Measurements from ENCODE around the gene ME3.
"Not testable (repeated sequence)": the region's sequence is repeated elsewhere in the genome, so short reads cannot be mapped to it uniquely, and the experiment has no call there.

ME3 gene

DNA sequence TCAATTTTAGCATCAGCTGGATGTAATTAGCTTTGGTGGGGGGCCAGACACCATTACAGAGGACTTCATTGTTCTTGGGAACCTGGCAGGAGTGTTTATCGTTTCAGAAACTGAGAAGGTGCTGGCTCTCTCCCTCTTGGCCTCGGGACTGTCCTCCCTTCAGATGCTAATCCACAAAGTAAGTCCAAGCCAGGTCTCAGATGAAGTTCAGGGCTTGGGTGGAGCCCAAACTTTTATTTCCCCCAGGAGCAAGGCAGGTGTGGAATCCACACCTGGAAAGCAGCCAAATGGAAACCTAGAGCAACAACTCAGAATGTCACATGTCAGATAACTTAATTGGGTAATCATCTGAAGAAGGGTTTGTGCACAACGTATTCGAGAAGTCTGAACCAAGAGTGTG lies 119.2 kb downstream of the ME3 start:
- ChIA-PET POLR2A (no interaction called here), CTCF (no interaction called here)
- H3K4me3 ChIP-seq (ENCODE audit: low read depth, low read length): no peak overlapping the region
- TF ChIP-seq, protein P1, sequence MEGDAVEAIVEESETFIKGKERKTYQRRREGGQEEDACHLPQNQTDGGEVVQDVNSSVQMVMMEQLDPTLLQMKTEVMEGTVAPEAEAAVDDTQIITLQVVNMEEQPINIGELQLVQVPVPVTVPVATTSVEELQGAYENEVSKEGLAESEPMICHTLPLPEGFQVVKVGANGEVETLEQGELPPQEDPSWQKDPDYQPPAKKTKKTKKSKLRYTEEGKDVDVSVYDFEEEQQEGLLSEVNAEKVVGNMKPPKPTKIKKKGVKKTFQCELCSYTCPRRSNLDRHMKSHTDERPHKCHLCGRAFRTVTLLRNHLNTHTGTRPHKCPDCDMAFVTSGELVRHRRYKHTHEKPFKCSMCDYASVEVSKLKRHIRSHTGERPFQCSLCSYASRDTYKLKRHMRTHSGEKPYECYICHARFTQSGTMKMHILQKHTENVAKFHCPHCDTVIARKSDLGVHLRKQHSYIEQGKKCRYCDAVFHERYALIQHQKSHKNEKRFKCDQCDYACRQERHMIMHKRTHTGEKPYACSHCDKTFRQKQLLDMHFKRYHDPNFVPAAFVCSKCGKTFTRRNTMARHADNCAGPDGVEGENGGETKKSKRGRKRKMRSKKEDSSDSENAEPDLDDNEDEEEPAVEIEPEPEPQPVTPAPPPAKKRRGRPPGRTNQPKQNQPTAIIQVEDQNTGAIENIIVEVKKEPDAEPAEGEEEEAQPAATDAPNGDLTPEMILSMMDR (IDR thresholded peaks at IDR 0.05; ENCODE audit: insufficient read depth, low read length, missing control alignments): no peak
- DNase-seq (ENCODE audit: low read depth, low spot score): no peak

DNA sequence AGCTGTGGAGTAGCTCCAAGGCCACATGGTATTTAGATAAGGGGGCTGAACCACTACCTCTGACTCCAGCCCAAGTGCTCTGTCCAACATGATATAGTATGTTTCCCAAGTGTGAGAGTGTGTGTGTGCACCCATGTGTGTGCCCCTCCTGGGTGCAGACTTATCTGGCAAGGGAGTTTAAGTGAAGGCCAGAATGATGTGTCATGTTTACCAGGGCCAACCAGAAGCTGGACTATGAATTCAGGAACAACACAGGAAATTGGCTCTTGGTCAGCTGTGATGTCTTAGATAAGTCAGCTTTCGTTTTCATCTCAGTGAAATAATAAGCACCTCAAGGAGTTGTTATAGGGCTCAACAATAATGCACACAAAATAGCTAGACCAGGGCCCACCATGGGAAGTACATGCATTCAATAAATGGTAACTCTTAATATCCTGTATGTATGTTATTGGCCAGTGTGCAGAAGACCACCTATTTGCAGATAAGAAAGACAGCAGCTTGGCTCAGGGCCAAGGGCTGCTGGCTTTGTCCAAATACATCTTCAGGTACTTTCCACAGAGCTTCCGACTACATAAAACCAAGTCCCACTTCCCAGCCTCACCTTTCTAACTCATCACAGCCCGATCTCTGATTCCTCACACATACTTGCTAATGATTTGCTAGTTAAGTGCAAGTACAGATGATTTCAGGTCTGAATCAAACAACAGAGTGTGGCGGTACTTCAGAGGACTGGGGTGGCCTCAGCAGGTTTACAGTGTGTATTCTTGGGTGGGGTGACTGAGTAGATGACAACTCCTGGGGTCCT lies 120.9 kb downstream of the ME3 start:
- TF ChIP-seq, protein P1 (IDR thresholded peaks at IDR 0.05; ENCODE audit: insufficient read depth, low read length, missing control alignments): no peak
- CTCF ChIA-PET: interaction anchor here (0.8 to 1.4 kb wide), 5 partner anchors 15 to 95 kb away, joined by 3 to 4 read pairs (median 4); no protein-coding TSS in a partner anchor
- H3K4me3 ChIP-seq (ENCODE audit: low read depth, low read length): no peak overlapping the region
- DNase-seq (ENCODE audit: low read depth, low spot score): peak; percentile 82
- POLR2A ChIA-PET: interaction anchor here (0.9 to 1.4 kb wide), 3 partner anchors 35 to 258 kb away, joined by 3 to 4 read pairs (median 3); no protein-coding TSS in a partner anchor

DNA sequence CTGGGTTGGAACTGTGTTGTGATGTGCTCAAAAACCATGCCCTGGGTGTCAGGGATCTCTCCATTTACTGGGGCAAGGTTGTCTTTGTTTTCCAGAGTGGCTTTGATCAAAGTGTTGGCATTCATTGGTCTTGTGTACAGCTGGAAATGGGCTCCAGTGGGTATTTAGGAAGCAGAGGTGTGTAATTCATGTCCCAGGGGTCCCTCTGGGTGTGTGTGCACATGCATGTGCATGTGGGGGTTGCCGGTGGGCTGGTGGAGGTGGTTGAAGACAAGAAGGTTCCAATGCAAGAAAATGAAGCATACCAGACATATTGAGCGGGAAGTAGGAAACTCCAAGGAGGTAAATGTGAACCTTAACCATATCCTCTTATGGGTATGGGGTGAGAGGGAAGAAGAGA lies 121.7 kb downstream of the ME3 start:
- POLR2A ChIA-PET: interaction anchor here (0.6 to 1.4 kb wide), 3 partner anchors 34 to 259 kb away, joined by 3 to 4 read pairs (median 3); no protein-coding TSS in a partner anchor
- CTCF ChIA-PET: interaction anchor here (0.8 kb wide), 1 partner anchor 57 kb away, joined by 3 read pairs; no protein-coding TSS in a partner anchor
- no peak overlapping the region for H3K4me3 ChIP-seq (ENCODE audit: low read depth, low read length)
- DNase-seq (ENCODE audit: low read depth, low spot score): no peak
- TF ChIP-seq, protein P1 (IDR thresholded peaks at IDR 0.05; ENCODE audit: insufficient read depth, low read length, missing control alignments): no peak

DNA sequence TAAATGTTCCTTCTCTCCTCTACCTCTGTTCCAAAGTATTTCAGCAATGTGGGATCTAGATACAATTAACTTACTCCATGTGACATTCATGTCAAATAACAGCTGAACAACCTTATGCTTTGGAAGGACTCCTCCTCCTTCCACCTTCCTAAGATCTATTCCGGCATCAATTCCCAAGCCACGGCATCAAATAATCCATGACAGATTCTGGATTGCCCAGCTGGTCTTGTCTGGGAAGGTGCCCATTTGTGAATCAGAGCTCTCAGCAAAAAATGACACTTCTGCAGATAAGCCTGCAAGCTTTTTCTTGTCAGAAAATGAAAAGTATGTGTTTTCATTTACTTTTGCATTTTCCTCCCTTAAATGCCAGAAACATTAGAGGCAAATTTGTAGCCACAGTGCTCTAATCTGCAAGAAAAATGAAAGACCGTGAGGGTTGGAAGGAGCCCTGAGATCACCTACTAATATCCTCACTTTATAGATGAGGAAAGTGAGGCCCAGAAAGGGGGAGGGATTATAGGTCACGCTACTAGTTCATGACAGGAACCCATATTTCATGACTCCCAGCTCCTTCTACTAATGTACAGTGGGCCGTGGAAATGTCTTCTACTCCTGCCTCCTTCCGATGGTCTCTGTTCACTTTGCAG lies 124.0 kb downstream of the ME3 start:
- DNase-seq (ENCODE audit: low read depth, low spot score): no peak
- ChIA-PET POLR2A (no interaction called here), CTCF (interaction anchor here (0.7 to 1.9 kb wide), 5 partner anchors 21 to 187 kb away, joined by 3 to 6 read pairs (median 3); no protein-coding TSS in a partner anchor)
- TF ChIP-seq, protein P1 (IDR thresholded peaks at IDR 0.05; ENCODE audit: insufficient read depth, low read length, missing control alignments): no peak
- H3K4me3 ChIP-seq (ENCODE audit: low read depth, low read length): no peak overlapping the region

DNA sequence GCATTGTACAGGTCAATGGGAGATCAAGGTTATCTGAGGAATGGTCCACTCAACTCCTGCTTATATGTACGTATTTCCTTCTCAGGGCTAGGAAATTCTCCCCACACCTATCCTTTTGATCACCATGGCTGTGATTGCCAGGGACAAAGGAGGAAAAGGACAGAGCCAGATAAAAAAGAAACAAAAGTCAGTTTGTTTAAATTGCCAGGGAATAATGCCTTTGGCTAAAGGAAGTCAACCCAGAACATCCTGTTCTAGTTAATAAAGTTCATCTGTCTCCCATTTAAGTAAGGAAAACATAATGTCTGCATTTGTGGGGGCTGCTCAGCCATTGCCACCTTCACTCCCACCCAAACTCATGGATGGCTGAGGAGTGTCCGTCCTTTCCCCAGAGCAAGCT lies 124.7 kb downstream of the ME3 start:
- H3K4me3 ChIP-seq (ENCODE audit: low read depth, low read length): no peak overlapping the region
- POLR2A ChIA-PET: no interaction called here

DNA sequence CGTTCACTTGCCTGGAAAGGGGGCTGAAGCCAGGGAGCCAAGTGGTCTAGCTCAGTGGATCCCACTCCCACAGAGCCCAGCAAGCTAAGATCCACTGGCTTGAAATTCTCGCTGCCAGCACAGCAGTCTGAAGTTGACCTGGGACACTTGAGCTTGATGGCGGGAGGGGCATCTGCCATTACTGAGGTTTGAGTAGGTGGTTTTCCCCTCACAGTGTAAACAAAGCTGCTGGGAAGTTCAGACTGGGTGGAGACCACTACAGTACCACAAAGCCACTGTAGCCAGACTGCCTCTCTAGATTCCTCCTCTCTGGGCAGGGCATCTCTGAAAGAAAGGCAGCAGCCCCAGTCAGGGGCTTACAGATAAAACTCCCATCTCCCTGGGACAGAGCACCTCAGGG lies 131.1 kb downstream of the ME3 start:
- CTCF ChIA-PET; H3K4me3 ChIP-seq (ENCODE audit: low read depth, low read length); POLR2A ChIA-PET; DNase-seq (ENCODE audit: low read depth, low spot score): not testable (repeated sequence)

More for the DNA sequence above, 124.7 kb downstream of the ME3 start:
- DNase-seq (ENCODE audit: low read depth, low spot score): no peak
- CTCF ChIA-PET: interaction anchor here (1.4 to 1.7 kb wide), 2 partner anchors 22 to 45 kb away, joined by 3 to 5 read pairs; no protein-coding TSS in a partner anchor
- TF ChIP-seq, protein P1 (IDR thresholded peaks at IDR 0.05; ENCODE audit: insufficient read depth, low read length, missing control alignments): no peak

Measured in AG04449 (cell line).